ENCODE data around the gene CHPT1.

DNA sequence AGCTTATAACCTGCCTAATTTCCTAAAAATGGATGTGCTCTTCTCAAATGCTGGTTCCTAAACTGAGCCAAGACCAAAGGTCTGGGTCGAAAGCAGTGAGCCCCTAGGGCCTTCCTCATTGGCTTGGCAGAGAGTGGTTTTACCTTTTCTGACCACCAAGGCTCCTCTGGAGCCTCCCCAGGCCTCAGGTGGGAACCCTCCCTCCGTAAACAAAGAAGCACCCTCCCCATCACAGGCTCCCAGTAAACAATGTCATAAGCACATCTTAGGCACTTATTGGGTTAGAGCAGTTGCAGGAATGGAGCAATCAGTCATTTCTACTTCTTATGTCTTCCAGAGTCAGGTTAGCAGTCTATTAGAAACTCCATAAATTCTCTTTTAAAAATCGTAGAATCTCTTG is 6.0 kb downstream of the CHPT1 start:
- TF ChIP-seq, protein P1, sequence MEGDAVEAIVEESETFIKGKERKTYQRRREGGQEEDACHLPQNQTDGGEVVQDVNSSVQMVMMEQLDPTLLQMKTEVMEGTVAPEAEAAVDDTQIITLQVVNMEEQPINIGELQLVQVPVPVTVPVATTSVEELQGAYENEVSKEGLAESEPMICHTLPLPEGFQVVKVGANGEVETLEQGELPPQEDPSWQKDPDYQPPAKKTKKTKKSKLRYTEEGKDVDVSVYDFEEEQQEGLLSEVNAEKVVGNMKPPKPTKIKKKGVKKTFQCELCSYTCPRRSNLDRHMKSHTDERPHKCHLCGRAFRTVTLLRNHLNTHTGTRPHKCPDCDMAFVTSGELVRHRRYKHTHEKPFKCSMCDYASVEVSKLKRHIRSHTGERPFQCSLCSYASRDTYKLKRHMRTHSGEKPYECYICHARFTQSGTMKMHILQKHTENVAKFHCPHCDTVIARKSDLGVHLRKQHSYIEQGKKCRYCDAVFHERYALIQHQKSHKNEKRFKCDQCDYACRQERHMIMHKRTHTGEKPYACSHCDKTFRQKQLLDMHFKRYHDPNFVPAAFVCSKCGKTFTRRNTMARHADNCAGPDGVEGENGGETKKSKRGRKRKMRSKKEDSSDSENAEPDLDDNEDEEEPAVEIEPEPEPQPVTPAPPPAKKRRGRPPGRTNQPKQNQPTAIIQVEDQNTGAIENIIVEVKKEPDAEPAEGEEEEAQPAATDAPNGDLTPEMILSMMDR (IDR thresholded peaks at IDR 0.05), result no peak
- no peak for TF ChIP-seq POLR2A (IDR thresholded peaks at IDR 0.05)
